Measurements from ENCODE around the gene RGL3. TPM values are rescaled to one million over a fixed set of nuclear protein-coding genes. Genes with fewer than 3 reads are reported as not detected.
A peak's percentile ranks its signal among the peaks of the same experiment; 100 is the strongest.
"Not testable (repeated sequence)": the region's sequence is repeated elsewhere in the genome, so short reads cannot be mapped to it uniquely, and the experiment has no call there.

Gene RGL3
- total RNA-seq, 1 donor from 2014 or later: 44.8 TPM

DNA sequence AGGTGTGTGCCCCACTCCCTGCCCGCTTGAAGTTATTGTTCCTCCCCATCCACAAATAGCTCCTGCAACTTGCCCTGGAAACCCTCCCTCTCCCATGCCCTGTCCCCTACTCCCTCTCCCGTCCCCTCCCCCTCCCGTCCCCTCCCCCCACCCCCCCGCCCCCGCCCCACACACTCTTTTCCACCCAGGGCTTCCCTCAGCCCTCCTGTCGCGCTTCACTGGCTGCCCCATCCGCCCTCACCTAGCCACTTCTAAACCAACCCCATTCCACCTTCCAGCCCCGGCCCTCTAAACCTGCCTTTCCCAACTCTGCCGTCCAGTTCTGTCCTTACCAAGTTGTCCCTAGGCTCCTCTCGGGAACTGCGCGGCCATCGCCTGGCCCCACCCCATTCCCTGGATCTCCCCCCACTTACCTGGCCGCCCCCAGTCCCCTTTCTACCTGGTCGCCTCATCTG is 993 bp downstream of the RGL3 start:
- TF ChIP-seq, protein P1, sequence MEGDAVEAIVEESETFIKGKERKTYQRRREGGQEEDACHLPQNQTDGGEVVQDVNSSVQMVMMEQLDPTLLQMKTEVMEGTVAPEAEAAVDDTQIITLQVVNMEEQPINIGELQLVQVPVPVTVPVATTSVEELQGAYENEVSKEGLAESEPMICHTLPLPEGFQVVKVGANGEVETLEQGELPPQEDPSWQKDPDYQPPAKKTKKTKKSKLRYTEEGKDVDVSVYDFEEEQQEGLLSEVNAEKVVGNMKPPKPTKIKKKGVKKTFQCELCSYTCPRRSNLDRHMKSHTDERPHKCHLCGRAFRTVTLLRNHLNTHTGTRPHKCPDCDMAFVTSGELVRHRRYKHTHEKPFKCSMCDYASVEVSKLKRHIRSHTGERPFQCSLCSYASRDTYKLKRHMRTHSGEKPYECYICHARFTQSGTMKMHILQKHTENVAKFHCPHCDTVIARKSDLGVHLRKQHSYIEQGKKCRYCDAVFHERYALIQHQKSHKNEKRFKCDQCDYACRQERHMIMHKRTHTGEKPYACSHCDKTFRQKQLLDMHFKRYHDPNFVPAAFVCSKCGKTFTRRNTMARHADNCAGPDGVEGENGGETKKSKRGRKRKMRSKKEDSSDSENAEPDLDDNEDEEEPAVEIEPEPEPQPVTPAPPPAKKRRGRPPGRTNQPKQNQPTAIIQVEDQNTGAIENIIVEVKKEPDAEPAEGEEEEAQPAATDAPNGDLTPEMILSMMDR (conservative IDR thresholded peaks at IDR 0.05): no peak
- Mint-ChIP-seq H3K4me1 (ENCODE audit: unreplicated experiment) (peaks cover 7% of the 10 kb centered on the region), H3K36me3 (no peaks in the 10 kb centered on the region), H3K9me3 (no peaks in the 10 kb centered on the region), H3K4me3 (peak overlapping the region; percentile 85), H3K27ac (peak overlapping the region; percentile 51), H3K27me3 (peaks cover 59% of the 10 kb centered on the region)
- DNase-seq (ENCODE audit: extremely low spot score, unreplicated experiment): no peak

DNA sequence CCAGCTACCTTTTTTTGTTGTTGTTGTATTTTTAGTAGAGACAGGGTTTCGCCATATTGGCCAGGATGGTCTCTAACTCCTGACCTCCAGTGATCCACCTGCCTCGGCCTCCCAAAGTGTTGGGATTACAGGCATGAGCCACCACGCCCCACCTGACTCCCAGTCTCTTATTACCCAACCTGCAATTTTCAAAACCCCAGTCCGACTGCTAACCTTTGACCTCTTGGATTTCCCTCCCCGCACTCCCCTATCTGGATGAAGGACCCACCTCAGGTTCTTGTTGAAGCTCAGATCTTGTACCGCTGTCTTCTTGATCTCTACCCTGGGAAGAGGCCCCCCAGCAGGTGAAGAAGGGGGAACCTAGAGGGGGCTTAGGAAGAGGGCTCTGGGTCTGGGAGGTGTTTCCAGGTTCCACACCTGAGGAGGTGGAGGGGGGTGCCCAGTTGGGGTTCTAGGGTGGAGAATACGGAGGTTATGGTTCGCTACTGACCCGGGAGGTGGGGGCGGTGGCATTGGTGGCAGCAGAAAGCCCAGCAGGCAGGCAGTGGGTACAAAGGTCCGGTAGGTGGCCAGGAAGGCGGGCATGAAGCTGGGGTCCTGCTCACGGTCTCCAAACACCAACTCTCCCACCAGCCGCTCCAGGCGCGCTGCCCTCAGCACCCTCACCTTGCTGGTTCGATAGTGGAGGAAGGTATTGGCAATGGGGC is 2.6 kb downstream of the RGL3 start:
- H3K36me3 Mint-ChIP-seq: no peaks in the 10 kb centered on the region
- TF ChIP-seq, protein P1 (conservative IDR thresholded peaks at IDR 0.05): no peak
- peaks cover 46% of the 10 kb centered on the region for H3K27me3 Mint-ChIP-seq
- no peak for DNase-seq (ENCODE audit: extremely low spot score, unreplicated experiment)
- H3K9me3 Mint-ChIP-seq: no peaks in the 10 kb centered on the region
- H3K27ac Mint-ChIP-seq: no peak overlapping the region
- H3K4me1 Mint-ChIP-seq (ENCODE audit: unreplicated experiment): peaks cover 7% of the 10 kb centered on the region
- peak overlapping the region; percentile 44 for H3K4me3 Mint-ChIP-seq

DNA sequence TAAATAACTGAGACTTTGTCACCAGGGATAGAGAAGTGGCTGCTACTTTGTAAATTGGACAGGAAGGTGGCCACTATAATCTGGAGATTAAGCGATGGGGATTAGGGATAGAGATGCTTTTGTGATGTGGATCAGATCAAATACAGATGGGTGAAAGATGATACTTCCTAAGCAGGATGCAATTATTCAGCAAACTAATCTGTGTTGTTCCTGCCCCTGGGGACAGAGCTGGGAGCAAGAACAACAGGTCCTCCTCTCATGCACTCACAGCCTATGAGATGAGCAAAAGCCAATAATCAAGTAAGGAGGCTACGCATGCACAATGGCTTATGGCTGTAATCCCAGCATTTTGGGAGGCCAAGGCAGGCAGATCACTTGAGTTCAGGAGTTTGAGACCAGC is 4.6 kb downstream of the RGL3 start:
- H3K27ac Mint-ChIP-seq: no peak overlapping the region
- H3K9me3 Mint-ChIP-seq: no peaks in the 10 kb centered on the region
- TF ChIP-seq, protein P1 (conservative IDR thresholded peaks at IDR 0.05): no peak
- DNase-seq (ENCODE audit: extremely low spot score, unreplicated experiment): no peak
- no peaks in the 10 kb centered on the region for H3K36me3 Mint-ChIP-seq
- H3K27me3 Mint-ChIP-seq: peaks cover 27% of the 10 kb centered on the region
- H3K4me1 Mint-ChIP-seq (ENCODE audit: unreplicated experiment): peaks cover 4% of the 10 kb centered on the region
- H3K4me3 Mint-ChIP-seq: no peak overlapping the region

DNA sequence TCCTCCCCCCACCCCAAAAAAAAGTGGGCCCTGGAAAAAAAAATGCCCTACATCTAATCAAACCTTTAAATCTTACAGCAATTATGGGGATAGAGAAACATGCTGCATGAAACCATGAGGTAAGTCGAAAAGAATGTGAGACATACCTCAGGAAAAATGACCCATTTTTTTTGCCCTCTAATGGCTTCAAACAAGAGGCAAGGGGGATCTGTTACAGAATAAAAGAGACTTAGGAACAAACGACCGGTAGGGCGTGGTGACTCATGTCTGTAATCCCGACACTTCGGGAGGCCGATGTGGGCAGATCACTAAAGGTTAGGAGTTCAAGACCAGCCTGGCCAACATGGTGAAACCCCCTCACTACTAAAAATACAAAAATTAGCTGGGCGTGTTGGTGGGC is 8.4 kb downstream of the RGL3 start:
- H3K9me3 Mint-ChIP-seq: no peaks in the 10 kb centered on the region
- DNase-seq (ENCODE audit: extremely low spot score, unreplicated experiment): no peak
- peaks cover 4% of the 10 kb centered on the region for H3K4me1 Mint-ChIP-seq (ENCODE audit: unreplicated experiment)

DNA sequence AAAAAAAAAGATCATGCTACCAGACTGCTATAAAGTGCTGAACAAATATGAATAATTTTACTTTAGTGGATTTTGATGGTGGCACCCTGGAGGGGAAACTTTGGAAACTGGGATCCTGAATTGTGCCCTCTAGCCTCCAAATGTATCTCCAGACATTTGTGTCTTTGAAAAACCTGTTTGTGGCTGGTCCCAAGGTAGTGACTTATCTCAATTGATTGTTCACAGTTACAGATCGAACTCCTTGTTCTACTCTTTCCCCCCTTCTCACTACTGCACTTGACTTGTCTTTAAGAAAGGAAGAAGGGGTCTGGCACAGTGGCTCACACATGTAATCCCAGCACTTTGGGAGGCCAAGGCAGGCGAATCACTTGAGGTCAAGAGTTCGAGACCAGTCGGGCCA is 10.5 kb downstream of the RGL3 start:
- no peaks in the 10 kb centered on the region for H3K9me3 Mint-ChIP-seq
- no peaks in the 10 kb centered on the region for H3K36me3 Mint-ChIP-seq
- H3K4me1 Mint-ChIP-seq (ENCODE audit: unreplicated experiment): peaks cover 7% of the 10 kb centered on the region
- no peaks in the 10 kb centered on the region for H3K27me3 Mint-ChIP-seq
- TF ChIP-seq, protein P1 (conservative IDR thresholded peaks at IDR 0.05): no peak
- no peak overlapping the region for H3K4me3 Mint-ChIP-seq
- no peak overlapping the region for H3K27ac Mint-ChIP-seq
- DNase-seq (ENCODE audit: extremely low spot score, unreplicated experiment): no peak

More for the DNA sequence above, 8.4 kb downstream of the RGL3 start:
- Mint-ChIP-seq H3K36me3 (no peaks in the 10 kb centered on the region), H3K27me3 (peaks cover 2% of the 10 kb centered on the region), H3K4me3 (no peak overlapping the region), H3K27ac (peak overlapping the region; percentile 31)
- TF ChIP-seq, protein P1 (conservative IDR thresholded peaks at IDR 0.05): no peak

DNA sequence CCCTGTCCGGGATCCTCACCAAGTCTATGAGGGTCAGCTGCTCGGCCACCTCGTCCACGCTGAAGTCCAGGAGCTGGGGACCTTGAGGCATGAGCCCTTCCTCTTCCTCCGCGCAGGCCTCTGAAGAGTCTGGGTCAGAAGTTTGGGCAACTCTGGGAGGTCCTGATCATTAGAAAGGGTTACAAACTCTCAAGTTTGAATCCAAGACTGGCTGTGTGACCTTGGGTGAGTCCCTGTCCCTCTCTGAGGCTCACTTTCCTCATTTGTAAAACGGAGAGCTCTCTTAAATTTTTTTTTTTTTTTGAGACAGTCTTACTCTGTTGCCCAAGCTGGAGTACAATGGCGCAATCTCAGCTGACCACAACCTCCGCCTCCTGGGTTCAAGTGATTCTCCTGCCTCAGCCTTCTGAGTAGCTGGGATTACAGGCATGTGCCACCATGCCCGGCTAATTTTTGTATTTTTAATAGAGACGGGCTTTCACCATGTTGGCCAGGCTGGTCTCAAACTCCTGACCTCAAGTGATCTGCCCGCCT is 12.3 kb downstream of the RGL3 start:
- not testable (repeated sequence) for H3K9me3 Mint-ChIP-seq; H3K27me3 Mint-ChIP-seq; H3K27ac Mint-ChIP-seq; H3K36me3 Mint-ChIP-seq; DNase-seq (ENCODE audit: extremely low spot score, unreplicated experiment); H3K4me3 Mint-ChIP-seq; H3K4me1 Mint-ChIP-seq (ENCODE audit: unreplicated experiment)

All from type B pancreatic cell (in vitro differentiated cells).